ELR (cell line): ENCODE measurements around the gene IL20RB.
"Not testable (repeated sequence)": the region's sequence is repeated elsewhere in the genome, so short reads cannot be mapped to it uniquely, and the experiment has no call there.

Experiments used
- DNase-seq: peaks from one replicate; pipeline ENCODE4 v3.0.0-alpha.2; 2015; ENCODE audit warnings: low read depth

Gene IL20RB

DNA sequence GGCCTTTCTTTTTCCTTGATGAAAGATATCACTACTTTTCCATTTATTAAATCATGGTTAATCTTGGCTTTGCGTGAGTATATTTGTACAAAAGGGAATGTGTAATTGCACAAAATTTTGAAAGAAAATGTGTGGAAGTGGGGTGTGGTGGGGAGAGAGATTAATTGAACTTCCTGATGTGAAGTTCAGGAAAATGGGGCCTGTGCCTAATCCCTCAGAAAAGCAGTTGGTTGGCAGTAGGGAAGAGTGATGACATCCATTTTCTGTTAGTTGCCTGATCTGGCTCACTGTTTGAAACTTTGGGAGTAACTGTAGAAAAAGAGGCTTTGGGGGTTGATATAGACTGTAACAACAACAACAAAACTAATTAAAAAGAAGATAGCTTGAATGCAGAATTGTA, 10.8 kb upstream of the IL20RB start:
- no peak for DNase-seq

DNA sequence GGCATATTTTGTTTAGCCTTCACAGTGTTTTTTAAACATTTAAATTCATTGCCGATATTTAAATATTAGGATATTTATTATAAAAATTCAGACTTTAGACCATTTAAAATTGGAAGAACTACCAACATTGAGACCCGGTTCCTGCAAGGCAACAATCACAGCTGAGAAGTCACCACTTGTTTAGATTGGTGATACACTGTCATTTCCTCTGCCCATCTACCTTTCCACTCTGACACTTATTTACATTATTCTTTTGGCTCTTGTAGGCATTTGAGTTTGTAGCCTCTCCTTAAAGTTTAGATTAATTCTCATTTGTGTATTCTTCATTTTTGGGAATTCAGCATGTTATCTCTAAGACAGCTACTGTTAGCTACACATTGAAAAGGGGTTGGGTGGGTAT, 10.3 kb upstream of the IL20RB start:
- DNase-seq: no peak

DNA sequence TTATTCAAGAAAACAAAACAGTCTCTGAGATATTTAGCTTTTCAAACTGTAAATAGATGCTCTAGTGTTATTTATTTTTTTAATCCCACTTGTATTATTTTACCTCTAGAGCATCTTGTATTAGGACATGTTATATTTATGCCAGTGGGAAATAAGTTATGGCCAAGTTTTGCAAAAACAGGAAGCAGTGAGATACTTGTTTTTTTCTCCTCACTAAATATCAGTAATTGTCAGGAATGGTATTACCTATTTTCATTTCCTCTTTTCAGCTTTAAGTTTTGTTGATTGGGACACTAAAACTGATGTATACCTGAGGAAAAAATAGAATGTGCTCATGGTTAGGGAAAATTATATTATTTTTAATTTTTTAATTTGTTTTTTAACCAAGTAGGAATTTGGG, 8.6 kb upstream of the IL20RB start:
- no peak for DNase-seq

DNA sequence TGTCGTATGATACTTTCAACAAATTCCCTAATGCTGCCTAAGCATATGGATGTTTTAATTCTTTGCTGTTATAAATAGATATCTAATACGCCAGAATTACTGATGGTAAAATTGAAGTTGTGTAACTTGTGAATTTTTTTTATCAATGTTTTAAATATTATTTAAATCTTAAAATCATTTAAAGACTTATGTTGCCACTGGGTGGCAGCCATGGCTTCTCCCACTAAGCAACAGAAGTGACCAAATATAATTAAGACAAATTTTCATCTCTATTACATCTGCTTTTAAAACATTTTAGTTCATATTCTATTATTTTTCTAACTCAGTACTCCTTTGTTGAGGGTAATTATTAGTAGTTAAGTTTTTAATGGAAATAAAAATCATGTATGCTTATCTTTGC, 8.1 kb upstream of the IL20RB start:
- peak; percentile 37 for DNase-seq

DNA sequence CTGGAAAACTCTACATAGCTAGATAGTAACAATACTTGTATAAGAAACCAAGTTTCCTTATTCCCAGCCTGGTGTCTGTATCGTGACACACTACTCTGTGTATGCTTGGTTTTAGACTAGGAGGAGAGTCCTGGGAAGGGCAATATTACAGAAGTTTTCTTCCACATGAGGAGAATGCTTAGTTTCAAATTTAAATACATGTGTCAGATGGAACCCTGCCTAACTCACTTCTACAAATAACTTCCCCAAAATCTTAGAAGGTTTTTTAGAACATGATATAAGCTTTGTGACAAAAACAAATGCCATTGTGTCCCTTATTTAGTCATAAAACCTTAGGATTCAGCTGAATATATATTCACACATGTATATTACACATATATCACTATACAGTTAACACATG, 7.2 kb upstream of the IL20RB start:
- DNase-seq: no peak

DNA sequence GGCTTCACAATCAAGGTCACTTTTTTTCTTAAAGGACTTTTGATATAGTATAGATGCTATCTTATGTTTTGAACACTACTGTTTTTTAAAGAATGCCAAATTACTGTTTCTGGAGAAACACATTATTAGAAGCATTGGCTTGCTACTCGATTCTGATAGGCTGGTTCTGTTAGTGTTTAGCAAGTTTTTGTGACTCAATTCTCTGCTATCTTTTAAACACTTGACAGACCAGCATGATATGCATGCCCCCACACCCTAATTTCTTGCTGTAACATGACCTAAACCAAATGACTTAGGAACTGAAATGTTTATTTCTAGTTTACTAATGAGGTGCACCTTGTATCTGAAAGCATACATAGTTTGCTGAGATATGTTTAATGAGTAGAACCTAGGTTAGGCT, 5.5 kb upstream of the IL20RB start:
- peak; percentile 53 for DNase-seq

DNA sequence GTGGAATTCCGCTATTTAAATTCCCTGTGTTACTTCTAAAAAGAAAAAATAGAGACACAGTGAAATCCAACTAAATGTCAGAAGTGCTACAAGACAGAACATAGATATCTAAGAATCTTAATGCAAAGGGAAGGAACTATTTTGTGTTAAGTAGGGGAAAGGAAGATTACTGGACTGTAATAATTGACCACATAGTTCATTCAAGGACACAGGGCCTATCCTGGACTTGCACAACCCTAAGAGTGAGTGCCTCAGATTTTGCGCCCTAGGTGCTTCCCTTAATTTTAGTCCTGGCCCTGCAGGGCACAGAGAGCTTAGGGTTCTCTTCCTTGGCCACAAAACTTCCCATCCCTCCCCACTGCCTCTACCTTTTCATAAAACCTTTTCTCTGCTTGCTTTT, 3.5 kb upstream of the IL20RB start:
- DNase-seq: no peak

DNA sequence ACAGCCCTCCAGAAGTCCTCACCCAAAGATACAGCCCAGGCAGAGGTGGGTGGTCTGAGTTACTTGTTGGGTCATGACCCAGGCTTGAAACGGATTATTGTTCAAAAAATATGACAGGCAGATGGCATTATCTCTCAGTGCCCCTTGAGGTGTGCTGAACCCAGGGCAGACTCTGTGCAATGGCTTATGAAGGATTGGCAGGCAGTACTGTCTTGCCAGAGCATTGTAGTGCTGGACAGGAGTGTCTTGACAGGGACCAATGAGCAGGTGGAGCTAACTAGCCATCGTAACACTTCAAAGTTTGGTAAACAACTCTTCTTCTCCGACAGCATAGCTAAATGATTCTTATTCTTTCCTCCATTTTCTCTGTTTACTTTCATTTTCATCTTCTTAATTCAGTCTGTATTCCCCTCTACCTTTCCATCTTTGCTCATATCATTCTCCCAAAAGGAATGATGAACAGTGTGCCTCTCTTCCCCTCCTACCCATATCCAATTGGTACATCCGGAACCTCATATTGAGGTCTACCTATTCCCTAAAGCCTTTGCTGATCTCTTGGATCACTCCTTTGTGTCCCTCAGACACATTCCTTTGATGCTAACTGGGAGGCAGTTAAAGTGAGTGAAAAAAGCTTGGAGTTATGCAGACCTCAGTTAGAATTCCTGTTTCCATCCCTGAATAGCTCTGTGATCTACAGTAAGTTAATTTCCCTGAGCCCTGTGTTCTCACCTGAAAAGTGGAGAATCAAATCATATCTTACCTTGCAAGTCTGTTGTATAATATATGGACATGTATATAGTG, 2.6 kb upstream of the IL20RB start:
- peak; percentile 23 for DNase-seq

DNA sequence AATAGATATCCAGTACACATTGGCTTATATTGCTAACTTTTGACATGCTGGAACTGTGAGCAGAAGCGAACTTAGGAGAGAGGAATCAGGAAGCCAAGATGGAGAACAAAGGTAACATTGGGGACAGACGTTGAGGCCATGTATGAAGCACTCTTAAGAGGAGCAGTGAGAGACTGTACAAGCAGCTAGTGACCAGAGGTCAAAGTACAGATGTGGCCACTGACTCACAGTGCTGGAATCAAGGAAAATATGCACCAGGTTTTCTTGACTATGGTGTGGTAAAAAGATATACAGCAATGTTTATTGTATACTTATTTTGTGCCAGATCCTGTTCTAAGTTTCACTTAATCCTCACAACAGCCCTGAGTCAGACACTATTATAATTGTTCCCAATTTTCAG, 2.0 kb upstream of the IL20RB start:
- peak; percentile 93 for DNase-seq

DNA sequence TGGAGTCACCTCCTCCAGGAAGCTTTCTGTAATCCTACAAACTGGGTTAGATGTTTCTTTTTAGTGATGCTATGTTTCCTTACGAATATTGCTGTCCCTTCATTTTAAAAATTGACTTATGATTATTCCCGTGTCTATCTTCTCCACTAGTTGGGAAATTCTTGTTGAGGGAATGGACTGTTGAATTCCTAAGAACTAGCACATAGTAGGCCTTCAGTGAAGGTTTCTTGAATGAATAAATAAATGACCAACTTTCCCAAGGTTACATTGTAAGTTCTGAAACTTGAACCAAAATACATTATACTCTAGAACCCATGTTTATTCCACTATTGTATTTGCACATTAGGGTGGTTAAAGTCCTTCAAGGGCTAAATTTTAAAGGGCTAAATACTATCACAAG, 812 bp upstream of the IL20RB start:
- no peak for DNase-seq

DNA sequence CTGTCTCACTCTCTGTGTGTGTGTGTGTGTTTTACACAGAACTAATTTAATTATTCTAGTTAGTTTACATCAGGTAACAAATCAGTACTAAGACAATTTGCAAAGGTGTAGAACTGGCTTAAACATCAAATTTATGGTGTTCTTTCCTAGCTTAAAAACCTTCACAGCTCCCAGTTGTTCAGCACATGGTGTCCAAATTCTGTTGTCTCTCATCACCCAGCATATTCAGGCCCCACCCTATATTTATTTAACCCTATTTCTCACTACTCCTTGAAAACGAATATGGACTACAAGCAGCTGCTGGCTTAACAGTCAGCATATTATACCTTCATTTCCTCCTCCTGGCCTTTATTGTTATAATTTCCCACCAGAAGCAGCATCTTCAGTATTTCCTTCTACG, 1.2 kb downstream of the IL20RB start:
- DNase-seq: no peak

DNA sequence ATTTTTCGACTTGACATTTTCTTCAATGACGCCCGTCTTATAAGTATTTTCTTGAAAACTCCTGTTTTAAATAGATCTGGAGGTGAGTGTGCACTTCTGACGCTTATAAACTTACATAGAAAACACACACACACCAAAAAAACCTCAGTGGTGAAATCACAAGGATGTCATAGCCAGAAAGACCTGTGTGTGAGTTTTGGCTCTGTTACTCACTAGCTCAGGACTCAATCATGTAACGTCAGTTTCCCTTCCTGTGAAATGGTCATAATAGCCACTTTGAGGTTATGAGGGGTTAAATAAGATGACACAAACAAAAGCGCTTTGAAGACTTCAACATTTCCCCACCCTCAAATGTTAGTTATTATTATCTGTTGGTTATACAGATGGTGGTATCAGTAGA, 1.8 kb downstream of the IL20RB start:
- DNase-seq: no peak

DNA sequence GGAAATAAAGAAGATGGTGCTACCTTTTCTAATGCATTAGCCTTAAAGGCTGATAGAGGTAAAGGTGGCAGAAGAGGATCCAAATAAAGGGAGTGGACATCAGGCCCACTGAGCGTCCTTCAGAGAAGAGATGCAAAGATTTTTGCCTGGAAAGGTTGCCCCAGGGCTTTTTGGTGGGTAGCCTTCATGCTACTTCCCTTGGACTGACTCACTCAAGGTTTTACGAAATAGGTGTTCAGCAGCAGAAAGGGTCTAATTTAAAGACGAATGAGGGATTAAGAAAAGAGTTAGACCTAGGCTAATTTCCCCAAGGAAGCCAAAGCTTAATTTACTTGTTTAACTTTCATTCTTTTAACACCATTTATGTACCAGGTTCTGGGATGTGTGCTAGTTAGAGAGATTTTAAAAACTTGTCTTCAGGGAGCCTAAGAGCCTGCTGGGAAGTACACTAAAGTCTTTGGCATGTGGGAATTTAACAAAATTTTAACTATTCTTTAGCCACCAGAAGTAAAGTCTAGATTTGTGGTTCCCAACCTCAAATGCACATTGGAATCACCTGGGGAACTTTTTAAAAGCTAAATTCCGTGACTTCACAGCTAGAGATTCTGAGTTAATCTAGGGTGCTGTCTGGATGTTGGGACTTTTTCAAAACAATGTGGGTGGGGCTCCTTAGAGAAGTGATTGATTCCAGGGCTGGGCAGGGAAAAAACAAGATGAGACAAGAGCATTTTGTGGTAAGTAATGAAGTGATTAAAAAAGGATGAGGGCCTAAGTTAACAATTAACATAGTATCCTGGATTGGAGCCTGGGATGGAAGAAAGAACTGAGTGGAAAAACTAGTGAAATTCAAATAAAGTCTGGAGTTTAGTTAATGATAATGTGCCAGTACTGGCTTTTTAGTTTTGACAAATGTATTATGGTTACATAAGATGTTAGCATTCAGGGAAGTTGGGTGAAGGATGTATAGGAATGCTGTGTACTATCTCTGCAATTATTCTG, 3.4 kb downstream of the IL20RB start:
- peak; percentile 94 for DNase-seq

DNA sequence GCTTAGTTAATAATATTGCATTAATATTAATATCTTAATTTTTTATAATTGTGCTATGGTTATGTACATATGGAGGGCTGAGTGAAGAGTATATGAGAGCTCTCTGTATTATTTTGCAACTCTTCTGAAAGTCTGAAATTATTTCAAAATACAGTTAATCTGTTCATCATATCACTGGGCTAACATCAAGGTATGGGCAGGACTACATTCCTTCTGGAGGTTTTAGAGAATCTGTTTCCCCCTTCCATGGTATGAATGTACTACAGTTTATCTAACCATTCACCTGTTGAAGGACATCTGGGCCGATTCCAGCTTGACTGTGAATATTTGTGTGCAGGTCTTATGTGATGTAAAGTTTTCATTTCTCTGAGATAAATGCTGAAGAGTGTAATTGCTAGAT, 5.1 kb downstream of the IL20RB start:
- no peak for DNase-seq

DNA sequence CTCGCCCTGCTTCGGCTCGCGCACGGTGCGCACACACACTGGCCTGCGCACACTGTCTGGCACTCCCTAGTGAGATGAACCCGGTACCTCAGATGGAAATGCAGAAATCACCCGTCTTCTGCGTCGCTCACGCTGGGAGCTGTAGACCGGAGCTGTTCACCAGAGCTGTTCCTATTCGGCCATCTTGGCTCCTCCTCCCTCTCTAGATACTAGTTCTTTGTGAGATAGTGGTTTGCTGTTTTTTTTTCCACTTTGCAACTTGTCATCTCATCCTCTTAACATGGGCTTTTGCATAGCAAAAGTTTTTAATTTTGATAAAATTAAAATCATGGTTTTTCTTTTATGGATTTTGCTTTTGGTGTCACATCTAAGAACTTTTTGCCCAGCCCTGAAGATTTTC, 11.8 kb downstream of the IL20RB start:
- DNase-seq: not testable (repeated sequence)

DNA sequence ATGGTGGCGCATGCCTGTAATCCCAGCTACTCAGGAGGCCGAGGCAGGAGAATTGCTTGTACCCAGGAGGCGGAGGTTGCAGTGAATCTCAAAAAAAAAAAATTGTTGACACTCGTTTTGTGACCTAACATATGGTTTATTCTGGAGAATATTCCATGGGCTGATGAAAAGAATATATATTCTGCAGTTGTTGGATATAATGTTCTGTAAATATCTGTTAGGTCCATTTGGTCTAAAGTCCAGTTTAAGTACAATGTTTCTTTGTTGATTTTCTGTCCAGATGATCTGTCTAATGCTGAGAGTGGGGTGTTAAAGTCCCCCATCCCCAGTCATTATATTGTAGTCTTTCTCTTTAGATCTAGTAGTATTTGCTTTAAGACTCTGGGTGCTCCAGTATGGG, 15.6 kb downstream of the IL20RB start:
- DNase-seq: no peak

DNA sequence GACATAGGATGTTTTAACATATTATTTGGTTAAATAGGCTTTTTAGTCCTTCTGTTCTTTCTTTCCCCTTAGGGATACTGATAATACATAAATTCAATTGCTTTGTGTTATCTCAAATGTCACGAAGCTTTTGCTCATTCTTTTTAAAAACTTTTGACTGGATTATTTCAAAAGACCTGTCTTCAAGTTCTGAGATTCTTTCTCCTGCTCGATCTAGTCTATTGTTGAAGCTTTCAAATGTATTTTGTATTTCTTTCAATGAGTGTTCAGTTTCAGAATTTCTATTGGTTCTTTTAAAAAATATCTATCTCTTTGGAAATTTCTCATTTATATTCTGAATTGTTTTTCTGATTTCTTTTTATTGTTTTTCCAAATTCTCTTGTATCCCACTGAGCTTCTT, 16.9 kb downstream of the IL20RB start:
- no peak for DNase-seq

DNA sequence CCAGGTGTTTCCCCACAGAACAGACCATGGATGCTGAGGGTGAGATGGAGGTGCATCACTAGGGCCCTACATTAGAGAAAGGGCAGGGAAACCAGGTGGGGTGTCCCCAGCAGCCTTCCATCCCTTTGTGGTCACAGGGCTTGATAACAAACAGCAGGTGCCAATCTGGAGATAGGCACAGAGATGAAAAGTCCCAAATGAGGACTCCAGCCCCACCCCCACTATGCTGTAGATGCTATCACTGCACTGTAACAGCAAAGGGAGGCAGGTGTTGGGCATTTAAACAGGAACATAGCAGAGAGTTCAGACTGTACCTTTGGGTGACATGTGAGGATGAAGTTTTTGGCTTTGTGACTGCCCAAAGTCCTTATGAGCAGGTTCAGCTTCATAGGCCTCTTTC, 21.4 kb downstream of the IL20RB start:
- DNase-seq: no peak

DNA sequence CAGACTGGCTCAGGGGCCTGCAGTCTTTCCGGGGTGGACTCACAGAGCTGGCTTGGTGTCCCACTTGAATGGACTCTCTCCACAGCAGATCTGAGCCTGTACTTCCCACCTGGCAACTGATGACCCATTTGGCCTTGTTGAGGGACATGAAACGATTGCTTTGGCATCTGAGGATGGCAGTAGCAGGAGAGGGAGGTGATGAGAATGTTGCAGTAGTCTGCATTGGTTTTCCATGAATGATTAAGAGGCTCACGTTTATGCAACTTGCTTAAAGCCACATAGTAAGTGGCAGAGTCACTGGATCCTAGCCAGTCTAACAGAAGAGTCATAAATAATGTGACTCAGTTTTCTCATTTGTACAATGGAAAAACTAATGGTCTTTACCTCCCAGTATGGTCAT, 21.9 kb downstream of the IL20RB start:
- DNase-seq: peak; percentile 69

DNA sequence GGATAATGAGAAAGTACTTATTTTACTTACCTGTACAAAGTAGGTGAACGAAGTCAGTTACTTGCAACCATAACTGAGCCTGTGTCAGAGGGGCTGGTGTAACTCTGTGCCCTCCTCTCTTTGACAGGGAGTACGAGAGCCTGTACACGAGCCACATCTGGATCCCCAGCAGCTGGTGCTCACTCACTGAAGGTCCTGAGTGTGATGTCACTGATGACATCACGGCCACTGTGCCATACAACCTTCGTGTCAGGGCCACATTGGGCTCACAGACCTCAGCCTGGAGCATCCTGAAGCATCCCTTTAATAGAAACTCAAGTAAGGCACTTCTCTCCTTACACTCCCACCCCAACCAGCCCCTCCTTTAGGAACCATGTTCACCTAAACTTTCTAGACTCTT, 24.2 kb downstream of the IL20RB start:
- no peak for DNase-seq

DNA sequence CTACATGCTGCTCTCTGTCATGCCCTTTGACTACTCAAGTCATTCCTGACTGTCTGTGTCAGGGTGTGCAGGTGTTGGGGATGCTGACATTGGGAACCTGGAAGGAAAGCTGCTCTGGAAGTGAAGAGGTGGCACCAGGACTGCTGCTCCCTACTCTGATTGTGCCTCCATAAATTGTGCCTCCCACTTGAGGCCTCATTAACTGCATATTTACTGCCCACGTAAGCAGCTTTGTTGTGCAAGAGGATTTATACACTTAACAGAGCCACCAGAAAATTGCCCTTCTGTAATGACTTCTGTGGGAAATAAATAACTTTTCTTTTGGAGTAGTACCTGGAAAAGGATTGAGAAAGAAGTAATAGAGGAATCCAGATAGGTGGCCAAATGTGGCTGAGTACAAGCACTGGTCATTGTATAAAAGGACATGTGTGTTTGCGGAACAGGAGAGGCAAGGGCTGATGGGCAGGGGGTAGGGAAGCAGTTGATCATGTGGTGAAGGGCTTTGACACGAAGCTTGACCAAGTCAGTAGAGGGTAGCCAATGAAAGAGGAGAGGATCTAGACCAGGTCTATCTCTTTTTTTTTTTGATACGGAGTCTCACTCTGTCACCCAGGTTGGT, 24.8 kb downstream of the IL20RB start:
- no peak for DNase-seq

DNA sequence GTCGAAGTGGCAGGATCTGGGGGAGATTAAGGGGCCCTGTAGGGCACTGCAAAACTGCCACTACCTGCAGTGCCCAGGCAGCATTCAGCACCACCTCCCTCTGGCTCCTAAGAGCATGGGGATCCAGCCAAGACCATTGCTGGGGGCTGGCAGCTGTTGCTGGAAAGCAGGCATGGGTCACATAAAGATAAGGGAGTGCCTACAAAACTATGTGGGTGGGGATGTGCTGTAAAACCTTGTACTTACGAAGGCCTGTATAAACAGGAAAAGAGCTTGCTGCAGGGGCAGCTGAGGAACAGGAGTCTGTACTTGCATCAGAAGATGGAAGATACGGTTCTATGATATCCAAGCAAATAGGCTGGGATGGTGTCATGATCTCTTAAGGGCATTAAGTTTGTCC, 27.1 kb downstream of the IL20RB start:
- DNase-seq: no peak
